D721Med (cell line): ENCODE results near the gene LPAR1.

ENCODE experiments used
- DNase-seq: peaks from one replicate; pipeline ENCODE4 v3.0.0; 2011; ENCODE audit warnings: low spot score; ENCODE audit not compliant: insufficient read length
- FAIRE-seq: peaks from 2 replicates; lab custom pipeline; 2011; peaks lifted over from hg19 to GRCh38; lab: Jason Lieb, UNC
- CTCF ChIP-seq: IDR thresholded peaks from 2 replicates; pipeline ENCODE4 v1.5.1; 2012; ENCODE audit warnings: mild to moderate bottlenecking, control low read depth; ENCODE audit not compliant: insufficient read depth; ENCODE audit errors: missing control alignments

The LPAR1 gene

DNA sequence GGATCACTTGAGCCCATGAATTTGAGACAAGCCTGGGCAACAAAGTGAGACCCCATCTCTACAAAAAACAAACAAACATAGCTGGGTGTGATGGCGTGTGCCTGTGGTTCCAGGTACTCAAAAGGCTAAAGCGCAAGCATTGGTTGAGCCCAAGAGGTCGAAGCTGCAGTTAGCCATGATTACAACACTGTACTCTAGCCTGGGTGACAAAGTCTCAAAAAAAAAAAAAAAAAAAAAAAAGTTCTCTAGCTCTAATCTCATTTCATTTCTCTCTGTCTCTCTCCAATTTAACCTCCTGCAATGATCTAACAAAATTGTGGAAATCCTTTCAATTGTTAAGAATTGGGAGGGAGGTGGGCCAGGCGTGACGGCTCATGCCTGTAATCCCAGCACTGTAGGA, 33.3 kb downstream of the LPAR1 start:
- no peak for DNase-seq
- TF ChIP-seq CTCF: no peak
- no peak for FAIRE-seq

GRCh38 chr9:111003182-111003581, 35.1 kb downstream of the LPAR1 start:
- no peak for TF ChIP-seq CTCF
- DNase-seq (no peak), FAIRE-seq (no peak)

GRCh38 chr9:111001526-111001925, 36.7 kb downstream of the LPAR1 start:
- TF ChIP-seq CTCF: no peak
- FAIRE-seq: no peak
- DNase-seq: no peak

DNA sequence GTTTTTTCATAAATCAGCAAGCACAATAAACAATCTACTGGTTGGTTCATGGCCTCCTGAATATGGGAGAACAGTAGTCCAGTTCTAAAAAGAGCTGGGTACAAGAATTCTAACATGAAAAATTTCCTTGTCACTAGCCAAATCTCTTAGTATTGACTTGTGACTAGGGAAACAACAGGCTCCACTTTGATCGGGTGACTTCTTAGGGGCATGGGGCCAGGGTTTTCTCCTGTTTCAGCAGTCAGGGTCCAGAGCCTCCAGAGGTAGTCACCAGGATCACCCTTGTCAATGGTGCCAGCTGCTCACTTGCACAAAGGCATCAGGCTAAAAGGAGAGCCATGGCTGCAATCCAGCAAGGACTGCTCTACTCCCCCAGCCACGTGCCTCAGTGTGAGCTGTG, 38.1 kb downstream of the LPAR1 start:
- no peak for DNase-seq
- TF ChIP-seq CTCF: no peak
- FAIRE-seq: no peak

- no peak for DNase-seq
- FAIRE-seq: no peak
- TF ChIP-seq CTCF: no peak
Observed at GRCh38 chr9:110999379-110999778, 38.9 kb downstream of the LPAR1 start.

GRCh38 chr9:110997847-110998246, 40.4 kb downstream of the LPAR1 start:
- TF ChIP-seq CTCF: no peak
- DNase-seq (no peak), FAIRE-seq (no peak)

DNA sequence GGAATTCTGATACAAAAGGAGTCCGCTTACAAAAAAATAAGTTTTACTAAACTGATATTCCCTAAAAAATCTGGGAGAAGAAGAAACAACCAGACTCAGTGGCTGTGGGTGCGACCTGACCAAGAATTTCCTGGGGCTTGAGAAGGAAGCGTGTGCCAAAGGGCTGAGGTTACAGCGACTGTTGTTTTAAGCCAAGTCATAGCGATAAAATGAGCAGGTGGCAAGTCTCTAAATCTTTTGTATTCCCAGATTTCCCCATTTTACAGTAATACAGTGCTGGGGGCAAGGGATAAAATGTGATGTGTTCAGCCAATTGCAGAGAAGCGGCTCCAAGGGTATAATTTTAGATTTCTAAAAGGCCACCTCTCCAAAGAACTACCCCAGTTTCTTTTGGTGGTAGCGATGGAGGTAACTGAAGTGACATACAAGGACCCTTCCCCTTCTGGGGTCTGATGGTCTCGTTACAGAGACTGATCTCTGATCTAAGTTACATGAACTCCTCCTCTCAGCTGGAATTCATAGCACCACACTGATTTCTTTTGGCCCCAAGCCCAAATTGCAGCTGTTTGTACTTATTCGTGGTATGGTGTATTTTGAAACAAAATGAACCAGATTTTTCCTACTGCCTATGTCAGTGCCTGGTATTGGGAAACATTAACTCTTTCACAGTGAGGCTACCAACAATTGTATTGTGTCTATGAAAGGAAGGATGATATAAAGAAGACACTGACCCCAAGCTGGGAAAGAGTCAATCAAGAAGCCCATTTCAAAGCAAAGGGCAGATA, 41.6 kb downstream of the LPAR1 start:
- no peak for FAIRE-seq
- no peak for DNase-seq
- TF ChIP-seq CTCF: no peak
